GM12801 (cell line): Measurements from ENCODE around the gene HBM.
"Not testable (repeated sequence)": the region's sequence is repeated elsewhere in the genome, so short reads cannot be mapped to it uniquely, and the experiment has no call there.

ENCODE experiments used
- CTCF ChIP-seq: IDR thresholded peaks from one replicate; pipeline ENCODE4 v1.5.1; 2011; ENCODE audit warnings: control low read depth; ENCODE audit not compliant: insufficient read length; ENCODE audit errors: extremely low read depth

HBM gene

GRCh38 chr16:164827-165538 lies 795 bp upstream of the HBM start:
- TF ChIP-seq CTCF, result no peak

- no peak for TF ChIP-seq CTCF
These were observed 770 bp downstream of the HBM start for GRCh38 chr16:166375-167121.

- TF ChIP-seq CTCF, result no peak
These were observed 1.4 kb downstream of the HBM start for GRCh38 chr16:167122-167690.

GRCh38 chr16:168424-168823 lies 2.6 kb downstream of the HBM start:
- TF ChIP-seq CTCF, result no peak

GRCh38 chr16:169014-169413 lies 3.2 kb downstream of the HBM start:
- no peak for TF ChIP-seq CTCF

GRCh38 chr16:170788-171187 lies 5.0 kb downstream of the HBM start:
- TF ChIP-seq CTCF, result no peak

- not testable (repeated sequence) for TF ChIP-seq CTCF
These were observed 6.7 kb downstream of the HBM start, which contains the start of gene HBA2 for GRCh38 chr16:172374-172941. TSS of gene HBA2 (plus strand) at chr16:172876. CDS start at chr16:172913, 37 bp downstream.
